T-helper 22 cell (primary cell): ENCODE measurements around the gene ACADSB.
A peak's percentile ranks its signal among the peaks of the same experiment; 100 is the strongest.

ENCODE experiments used
- DNase-seq: peaks from one replicate; pipeline ENCODE4 v3.0.0-alpha.2; 2020; ENCODE audit warnings: low read depth

ACADSB gene

DNA sequence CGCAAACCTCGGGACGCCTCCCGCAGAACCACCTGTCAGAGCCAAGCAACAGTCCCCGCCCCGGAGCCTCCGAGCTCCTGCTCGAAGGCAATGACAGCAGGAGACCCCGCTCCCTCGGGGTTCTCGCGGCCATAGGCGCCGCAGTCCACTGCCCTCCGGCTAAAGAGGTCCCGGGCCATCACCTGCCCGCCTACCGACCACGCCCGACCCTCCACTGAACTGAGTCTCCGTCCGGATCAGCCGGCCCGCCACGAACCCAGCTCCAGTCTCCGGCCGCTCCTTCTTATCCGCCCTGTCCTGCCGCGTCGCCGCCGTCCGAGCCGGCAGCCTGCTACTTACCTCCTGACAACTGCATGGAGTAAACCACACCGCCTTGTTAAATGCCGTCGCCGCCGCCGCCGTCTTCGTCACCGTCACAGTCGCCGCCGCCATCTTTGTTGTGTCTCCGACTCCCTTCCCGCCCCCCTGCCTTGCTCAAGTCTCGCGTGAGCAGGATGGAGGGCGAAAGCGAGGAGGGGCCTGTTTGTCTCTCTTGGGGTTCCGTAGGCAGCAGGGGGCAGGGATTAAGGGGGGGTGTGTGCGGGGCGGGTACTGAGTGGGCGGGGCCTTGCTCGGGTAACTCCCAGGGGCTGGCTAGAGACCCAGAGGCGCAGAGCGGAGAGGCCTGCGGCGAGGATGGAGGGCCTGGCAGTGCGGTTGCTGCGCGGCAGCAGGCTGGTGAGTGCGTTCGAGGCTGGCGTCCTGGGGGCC is at the start of gene ACADSB, which contains the start of gene IKZF5:
ACADSB (plus strand) TSS at position 652 of the 750 bp plus-strand sequence; CDS start at position 676, 24 bp downstream.
IKZF5 (minus strand) TSS at position 441 of the 750 bp plus-strand sequence. CDS start 10,170 bp downstream, outside the sequence.
- peak; percentile 96 for DNase-seq

DNA sequence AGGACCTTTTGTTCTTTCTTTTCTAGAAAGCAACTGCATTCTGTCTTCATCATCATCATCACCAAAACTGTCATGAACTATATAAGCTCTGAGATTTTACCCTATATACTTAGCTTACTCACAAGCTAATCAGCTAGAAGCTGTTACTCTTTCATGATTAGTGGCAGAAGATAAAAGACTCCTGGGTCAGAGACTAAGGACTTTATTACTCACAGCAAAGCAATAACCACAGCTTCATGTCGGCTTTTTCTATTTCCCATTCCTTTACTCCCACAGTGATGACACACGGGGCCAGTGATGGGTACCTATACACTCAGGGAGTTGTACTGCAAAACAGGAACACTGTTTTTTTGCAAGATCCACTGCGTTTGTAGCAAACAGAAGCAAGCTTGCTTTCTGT is 46.4 kb upstream of the ACADSB start:
- no peak for DNase-seq

- DNase-seq: no peak
These were observed 41.9 kb upstream of the ACADSB start for GRCh38 chr10:122966879-122967278.

DNA sequence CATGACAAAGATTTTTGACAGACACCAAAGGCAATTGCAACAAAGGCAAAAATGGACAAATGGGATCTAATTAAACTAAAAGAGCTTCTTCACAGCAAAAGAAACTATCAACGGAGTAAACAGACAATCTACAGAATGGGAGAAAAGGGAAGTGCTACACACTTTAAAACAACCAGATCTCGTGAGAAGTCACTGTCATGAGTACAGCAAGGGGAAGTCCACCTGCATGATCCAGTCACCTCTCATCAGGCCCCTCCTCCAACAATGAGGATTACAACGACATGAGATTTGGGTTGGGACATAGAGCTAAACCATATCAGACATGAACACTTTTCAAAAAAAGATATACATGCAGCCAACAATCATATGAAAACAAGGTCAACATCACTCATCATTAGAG is 40.1 kb upstream of the ACADSB start:
- DNase-seq: no peak

- no peak for DNase-seq
These were observed 34.8 kb upstream of the ACADSB start for GRCh38 chr10:122974023-122974422.

DNA sequence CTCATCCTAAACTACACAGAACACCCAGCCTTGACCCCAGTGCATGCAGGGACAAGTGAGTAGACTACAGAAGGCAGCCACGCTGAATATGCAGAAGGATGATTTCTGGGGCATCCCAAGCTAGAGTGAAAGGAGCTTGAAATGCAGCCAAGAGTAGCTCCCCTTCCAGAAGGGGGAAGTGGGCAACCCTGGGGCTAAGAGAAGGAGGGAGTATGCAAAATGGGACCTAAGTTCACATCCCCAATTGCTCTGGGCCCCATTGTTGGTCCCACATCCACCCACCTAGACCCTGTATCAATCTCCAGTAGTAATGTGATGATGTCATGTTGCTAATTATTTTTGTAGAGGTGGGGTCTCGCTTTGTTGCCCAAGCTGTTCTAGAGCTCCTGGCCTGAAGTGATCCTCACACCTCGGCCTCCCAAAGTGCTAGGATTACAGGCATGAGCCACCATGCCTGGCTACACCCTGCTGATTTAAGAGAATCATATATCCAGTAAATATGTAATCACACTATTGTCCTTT is 34.2 kb upstream of the ACADSB start:
- DNase-seq: no peak

- DNase-seq: peak; percentile 80
These were observed 28.4 kb upstream of the ACADSB start, which contains the start of gene PSTK for GRCh38 chr10:122980209-122981065. Gene PSTK, plus strand, starts transcription at chr10:122980401. Its CDS starts 79 bp downstream, at chr10:122980480.

- no peak for DNase-seq
These were observed 27.7 kb upstream of the ACADSB start for GRCh38 chr10:122981066-122981464.

DNA sequence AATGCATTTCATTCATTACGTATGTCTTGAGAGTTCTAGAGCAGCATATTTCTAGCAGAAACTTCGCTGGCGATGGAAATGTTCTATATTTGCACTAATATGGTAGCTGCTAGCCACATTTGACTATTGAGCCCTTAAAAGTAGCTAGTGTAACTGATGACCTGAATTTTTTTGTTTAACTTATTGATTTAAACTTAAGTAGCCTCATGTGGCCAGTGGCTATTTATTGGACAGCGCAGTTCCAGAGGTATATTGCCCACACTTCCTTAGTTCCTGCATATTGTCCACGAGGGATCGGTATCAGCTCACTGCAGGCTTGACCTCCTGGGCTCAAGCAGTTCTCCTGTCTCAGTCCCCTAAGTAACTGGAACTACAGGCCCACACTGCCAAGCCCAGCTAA is 24.9 kb upstream of the ACADSB start:
- no peak for DNase-seq

DNA sequence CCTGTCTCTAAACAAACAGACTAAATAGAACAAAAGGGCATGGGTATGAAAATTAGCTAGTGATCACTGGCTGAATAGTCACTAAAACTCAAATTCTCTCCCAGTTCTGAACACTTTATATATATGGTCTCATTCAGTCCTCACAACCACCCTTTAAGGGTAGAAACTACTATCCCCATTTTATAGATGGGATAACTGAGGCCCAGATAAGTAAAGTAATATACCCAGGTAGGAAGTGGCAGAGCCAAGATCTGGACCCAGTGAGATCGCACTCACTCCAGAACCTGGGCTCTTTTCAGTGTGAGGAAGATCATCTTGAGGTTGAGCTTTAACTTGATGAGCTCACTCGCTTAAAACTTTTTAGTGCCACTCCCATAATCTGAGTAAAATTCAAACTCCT is 24.1 kb upstream of the ACADSB start:
- DNase-seq: no peak

DNA sequence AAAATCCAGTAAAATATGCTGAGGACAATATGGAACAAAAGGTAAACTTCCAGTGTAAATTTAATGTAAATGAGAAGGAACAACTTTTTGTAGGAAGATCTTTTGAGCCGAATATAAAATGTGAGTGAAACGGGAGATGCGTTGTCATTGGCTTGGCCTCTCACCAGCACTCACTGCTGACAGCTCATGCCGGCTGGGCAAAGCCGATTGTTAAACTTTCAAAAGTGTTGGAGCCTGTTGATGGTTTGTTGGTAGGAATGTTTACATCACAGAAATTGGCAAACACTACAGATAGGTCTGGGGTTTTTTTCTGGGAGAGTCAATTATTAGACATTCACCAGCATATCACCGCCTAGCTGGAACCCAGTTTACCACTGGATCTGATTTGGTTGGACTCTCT is 22.5 kb upstream of the ACADSB start:
- DNase-seq: no peak

DNA sequence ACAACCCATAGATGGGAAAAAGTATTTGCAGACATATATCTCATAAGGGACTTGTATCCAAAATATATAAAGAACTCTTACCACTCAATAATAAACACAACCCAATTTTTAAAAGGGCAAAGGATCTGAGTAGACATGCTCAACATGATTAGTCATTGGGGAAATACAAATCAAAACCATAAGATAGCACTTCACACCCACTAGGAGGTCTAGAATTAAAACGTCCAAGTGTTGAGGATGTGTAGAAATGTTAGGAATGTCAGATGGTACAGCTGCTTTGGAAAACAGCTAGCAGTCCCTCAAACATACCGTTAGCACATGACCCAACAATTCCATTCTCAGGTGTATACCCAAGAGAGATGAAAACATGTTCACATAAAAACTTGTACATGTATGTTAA is 20.3 kb upstream of the ACADSB start:
- DNase-seq: no peak

- no peak for DNase-seq
These were observed 18.5 kb upstream of the ACADSB start for GRCh38 chr10:122990278-122990677.

GRCh38 chr10:122992031-122992585 is 16.7 kb upstream of the ACADSB start:
- DNase-seq: no peak

- DNase-seq: no peak
These were observed 14.9 kb upstream of the ACADSB start for GRCh38 chr10:122993797-122994336.

DNA sequence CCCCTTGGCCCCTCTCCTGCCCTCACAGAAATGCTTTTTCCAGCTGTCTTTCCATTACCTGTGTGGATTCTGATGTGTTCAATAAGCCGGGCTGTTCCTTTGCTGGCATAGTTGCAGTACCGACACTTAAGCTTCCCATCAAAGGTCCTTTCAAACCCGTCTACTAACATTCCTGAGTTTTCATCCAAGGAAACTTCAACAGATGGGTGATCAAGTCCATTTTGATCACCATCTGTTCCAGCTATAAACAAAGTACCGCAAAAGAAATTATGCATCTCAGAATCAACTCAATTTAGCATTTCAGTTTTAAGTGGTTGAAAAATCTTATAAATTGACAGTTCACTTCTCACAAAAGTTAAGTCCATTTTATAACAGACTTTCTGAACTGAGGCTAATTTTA is 12.9 kb upstream of the ACADSB start:
- DNase-seq: no peak

- no peak for DNase-seq
These were observed 10.9 kb upstream of the ACADSB start for GRCh38 chr10:122997864-122998263.

DNA sequence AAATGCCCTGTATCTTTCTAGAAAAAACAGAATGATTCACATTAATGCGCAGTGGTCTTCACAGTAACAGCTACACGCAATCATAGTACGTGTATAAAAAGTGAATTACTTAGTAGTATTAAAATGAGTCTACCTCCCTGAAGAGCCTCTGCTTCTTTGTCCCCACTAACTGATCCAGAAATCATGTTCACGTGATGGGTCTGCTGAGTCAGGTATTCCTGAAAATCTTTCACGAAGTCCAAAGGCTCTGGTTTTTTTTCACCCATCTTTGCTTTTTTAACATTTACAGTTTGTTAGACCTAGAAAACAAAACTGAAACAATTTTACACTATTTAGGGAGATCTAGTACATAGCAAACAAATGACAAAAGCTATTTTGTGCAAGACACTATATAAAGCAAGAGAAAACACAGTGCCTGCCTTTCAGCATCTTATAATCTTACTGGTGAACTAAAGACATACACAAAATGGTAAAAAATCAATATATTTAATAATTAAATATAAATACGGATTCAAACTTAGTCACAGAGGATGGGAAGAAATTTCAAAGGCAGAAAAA is 10.4 kb upstream of the ACADSB start:
- DNase-seq: no peak

GRCh38 chr10:122998934-122999333 is 9.9 kb upstream of the ACADSB start:
- no peak for DNase-seq

DNA sequence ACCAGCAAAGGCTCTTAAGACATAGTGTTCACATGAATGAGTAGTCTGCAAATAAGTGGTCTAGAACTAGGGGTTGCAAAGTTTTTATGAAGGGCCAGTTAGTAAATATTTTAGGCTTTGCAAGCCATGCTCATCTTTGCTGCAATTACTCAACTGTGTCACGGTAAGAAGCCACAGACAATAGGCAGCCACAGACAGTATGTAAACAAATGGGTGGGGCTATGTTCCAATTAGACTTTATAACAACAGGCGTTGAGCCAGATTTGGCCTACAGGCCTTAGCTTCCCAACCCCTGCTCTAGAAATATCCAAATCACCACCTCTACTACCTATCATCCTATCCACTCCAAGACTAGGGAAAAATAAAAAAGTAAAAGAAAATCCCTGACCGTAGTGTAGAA is 9.5 kb upstream of the ACADSB start:
- DNase-seq: no peak

- DNase-seq: no peak
These were observed 8.7 kb upstream of the ACADSB start for GRCh38 chr10:123000155-123000554.

DNA sequence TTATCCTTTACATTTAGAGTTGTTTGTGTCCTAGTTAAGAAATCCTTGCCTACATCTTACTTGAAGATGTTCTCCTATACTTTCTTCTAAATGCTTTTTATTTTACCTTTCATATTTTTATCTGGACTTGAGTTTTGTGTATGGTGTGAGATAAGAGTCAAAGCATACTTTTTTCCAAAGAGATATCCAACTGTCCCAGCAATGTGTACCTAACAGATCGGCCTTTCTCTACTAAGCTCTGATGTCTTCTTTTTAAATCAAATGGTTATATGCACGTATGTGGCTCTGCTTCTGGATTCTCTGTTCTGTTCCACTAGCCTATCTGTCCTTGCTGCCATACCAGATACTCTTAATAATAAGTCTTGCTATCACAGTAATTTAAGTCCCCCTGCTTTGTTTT is 7.4 kb upstream of the ACADSB start:
- DNase-seq: no peak
